ENCODE measurements around the gene CTNNA3. TPM values are rescaled to one million over a fixed set of nuclear protein-coding genes. Genes with fewer than 3 reads are reported as not detected.

The CTNNA3 gene
- total and polyA plus RNA-seq, 2 donors (not counting 1 experiment from before 2014, with no cell fraction given): not detected

DNA sequence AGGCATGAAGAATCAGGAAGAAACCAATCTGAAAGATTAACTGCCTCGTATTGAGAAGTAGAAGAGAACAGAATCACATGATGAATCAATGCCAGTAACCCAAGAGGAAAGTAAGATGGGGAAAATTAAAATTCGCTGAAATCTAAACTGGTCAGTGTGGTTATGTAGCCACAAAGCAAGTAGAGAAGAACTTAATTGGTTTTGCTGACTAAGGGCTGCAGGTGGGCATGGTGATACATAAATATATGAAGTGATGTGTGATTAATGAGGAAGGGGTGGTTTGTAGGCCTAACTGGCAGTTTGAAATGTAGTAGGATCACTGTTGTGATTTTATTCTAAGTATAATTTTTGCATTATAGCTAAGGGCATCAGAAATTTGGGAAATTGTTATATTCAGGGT, 853.6 kb downstream of the CTNNA3 start:
- H3K9me3 ChIP-seq (ENCODE audit: control insufficient read depth, insufficient read depth, low read depth, low read length): no peaks in the 10 kb centered on the region
- H3K4me2 ChIP-seq (ENCODE audit: extremely low read depth, insufficient read depth, low read length): no peak overlapping the region
- H3K4me3 ChIP-seq (replicated peaks in 1 of 4; ENCODE audit: control extremely low read depth in 1 of 4, insufficient read depth in 1 of 4, low read depth in 3 of 4, low read length in 4 of 4): no peak overlapping the region
- no peak overlapping the region for H3K27ac ChIP-seq (ENCODE audit: insufficient read depth, low read length)
- H2AFZ ChIP-seq (ENCODE audit: low read length): no peak overlapping the region
- no peaks in the 10 kb centered on the region for H3K27me3 ChIP-seq (ENCODE audit: control insufficient read depth, insufficient read depth, low read length)
- H3K79me2 ChIP-seq (ENCODE audit: control insufficient read depth, insufficient read depth, low read length): no peaks in the 10 kb centered on the region
- no peak overlapping the region for H3K9ac ChIP-seq (ENCODE audit: insufficient read depth, low read length)
- H3K4me1 ChIP-seq (ENCODE audit: control insufficient read depth, extremely low read depth, insufficient read depth, low read length): no peaks in the 10 kb centered on the region
- no peaks in the 10 kb centered on the region for H3K36me3 ChIP-seq (ENCODE audit: control insufficient read depth, insufficient read depth, low read length)
- TF ChIP-seq, protein P1, sequence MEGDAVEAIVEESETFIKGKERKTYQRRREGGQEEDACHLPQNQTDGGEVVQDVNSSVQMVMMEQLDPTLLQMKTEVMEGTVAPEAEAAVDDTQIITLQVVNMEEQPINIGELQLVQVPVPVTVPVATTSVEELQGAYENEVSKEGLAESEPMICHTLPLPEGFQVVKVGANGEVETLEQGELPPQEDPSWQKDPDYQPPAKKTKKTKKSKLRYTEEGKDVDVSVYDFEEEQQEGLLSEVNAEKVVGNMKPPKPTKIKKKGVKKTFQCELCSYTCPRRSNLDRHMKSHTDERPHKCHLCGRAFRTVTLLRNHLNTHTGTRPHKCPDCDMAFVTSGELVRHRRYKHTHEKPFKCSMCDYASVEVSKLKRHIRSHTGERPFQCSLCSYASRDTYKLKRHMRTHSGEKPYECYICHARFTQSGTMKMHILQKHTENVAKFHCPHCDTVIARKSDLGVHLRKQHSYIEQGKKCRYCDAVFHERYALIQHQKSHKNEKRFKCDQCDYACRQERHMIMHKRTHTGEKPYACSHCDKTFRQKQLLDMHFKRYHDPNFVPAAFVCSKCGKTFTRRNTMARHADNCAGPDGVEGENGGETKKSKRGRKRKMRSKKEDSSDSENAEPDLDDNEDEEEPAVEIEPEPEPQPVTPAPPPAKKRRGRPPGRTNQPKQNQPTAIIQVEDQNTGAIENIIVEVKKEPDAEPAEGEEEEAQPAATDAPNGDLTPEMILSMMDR (conservative IDR thresholded peaks at IDR 0.05 in 1 of 2, IDR thresholded peaks at IDR 0.05 in 1 of 2; ENCODE audit: low read depth in 1 of 2, low read length in 2 of 2): no peak
- TF ChIP-seq EZH2 (IDR thresholded peaks at IDR 0.05; ENCODE audit: low read length, missing control alignments): no peak
- DNase-seq (ENCODE audit: low read depth in 2 of 2): no peak
- H4K20me1 ChIP-seq (ENCODE audit: control insufficient read depth, extremely low read depth, insufficient read depth, low read length): no peaks in the 10 kb centered on the region

DNA sequence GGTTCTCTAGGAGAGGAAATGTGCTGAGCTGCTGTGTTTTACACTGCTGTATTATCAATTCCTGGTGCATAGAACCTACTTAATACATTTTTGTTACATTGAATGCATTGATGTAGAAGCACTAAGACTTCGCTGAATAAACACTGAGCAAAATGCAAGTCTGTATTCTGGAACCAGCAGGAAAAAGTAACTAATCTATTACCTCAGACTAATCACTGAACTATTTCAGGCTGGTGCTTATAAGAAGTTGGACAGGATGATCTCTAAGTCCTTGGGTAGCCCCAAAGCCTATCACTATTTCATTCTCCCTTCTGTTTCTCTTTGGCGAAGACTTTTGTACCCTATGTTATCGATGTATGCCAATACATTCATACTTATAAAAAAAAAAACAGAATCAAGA, 857.3 kb downstream of the CTNNA3 start:
- Histone ChIP-seq H2AFZ (ENCODE audit: low read length) (no peak overlapping the region), H3K9me3 (ENCODE audit: control insufficient read depth, insufficient read depth, low read depth, low read length) (no peaks in the 10 kb centered on the region), H3K27me3 (ENCODE audit: control insufficient read depth, insufficient read depth, low read length) (no peaks in the 10 kb centered on the region), H3K4me3 (replicated peaks in 1 of 4; ENCODE audit: control extremely low read depth in 1 of 4, insufficient read depth in 1 of 4, low read depth in 3 of 4, low read length in 4 of 4) (no peak overlapping the region), H3K4me1 (ENCODE audit: control insufficient read depth, extremely low read depth, insufficient read depth, low read length) (no peaks in the 10 kb centered on the region), H3K9ac (ENCODE audit: insufficient read depth, low read length) (no peak overlapping the region), H3K4me2 (ENCODE audit: extremely low read depth, insufficient read depth, low read length) (no peak overlapping the region), H3K27ac (ENCODE audit: insufficient read depth, low read length) (no peak overlapping the region), H3K36me3 (ENCODE audit: control insufficient read depth, insufficient read depth, low read length) (no peaks in the 10 kb centered on the region), H4K20me1 (ENCODE audit: control insufficient read depth, extremely low read depth, insufficient read depth, low read length) (no peaks in the 10 kb centered on the region), H3K79me2 (ENCODE audit: control insufficient read depth, insufficient read depth, low read length) (no peaks in the 10 kb centered on the region)
- no peak for TF ChIP-seq EZH2 (IDR thresholded peaks at IDR 0.05; ENCODE audit: low read length, missing control alignments)
- TF ChIP-seq, protein P1 (conservative IDR thresholded peaks at IDR 0.05 in 1 of 2, IDR thresholded peaks at IDR 0.05 in 1 of 2; ENCODE audit: low read depth in 1 of 2, low read length in 2 of 2): no peak
- peak in 1 of 2 donors; percentile 55 for DNase-seq (ENCODE audit: low read depth in 2 of 2)

DNA sequence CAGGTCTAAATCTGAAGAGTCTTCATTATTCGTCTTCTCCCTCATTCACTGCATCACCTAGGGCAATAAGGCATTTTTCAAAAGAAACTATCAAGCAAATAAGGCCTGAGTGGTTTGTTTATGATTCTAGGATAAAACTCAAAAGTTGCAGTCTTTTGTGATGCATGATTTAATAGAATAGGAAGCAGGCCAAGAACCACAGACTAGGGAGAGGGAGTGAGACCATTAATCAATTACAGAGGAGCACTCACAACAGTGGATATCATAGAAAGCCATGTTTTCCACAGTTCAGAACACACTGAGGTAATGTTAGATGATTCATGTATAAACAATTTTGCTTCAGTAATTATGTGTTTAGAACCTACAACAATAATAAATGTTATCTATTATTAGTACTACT, 858.0 kb downstream of the CTNNA3 start:
- H3K4me1 ChIP-seq (ENCODE audit: control insufficient read depth, extremely low read depth, insufficient read depth, low read length): no peaks in the 10 kb centered on the region
- no peaks in the 10 kb centered on the region for H3K27me3 ChIP-seq (ENCODE audit: control insufficient read depth, insufficient read depth, low read length)
- TF ChIP-seq, protein P1 (conservative IDR thresholded peaks at IDR 0.05 in 1 of 2, IDR thresholded peaks at IDR 0.05 in 1 of 2; ENCODE audit: low read depth in 1 of 2, low read length in 2 of 2): no peak
- TF ChIP-seq EZH2 (IDR thresholded peaks at IDR 0.05; ENCODE audit: low read length, missing control alignments): no peak
- no peaks in the 10 kb centered on the region for H3K36me3 ChIP-seq (ENCODE audit: control insufficient read depth, insufficient read depth, low read length)
- H3K9me3 ChIP-seq (ENCODE audit: control insufficient read depth, insufficient read depth, low read depth, low read length): no peaks in the 10 kb centered on the region
- no peaks in the 10 kb centered on the region for H4K20me1 ChIP-seq (ENCODE audit: control insufficient read depth, extremely low read depth, insufficient read depth, low read length)
- H3K27ac ChIP-seq (ENCODE audit: insufficient read depth, low read length): no peak overlapping the region
- no peaks in the 10 kb centered on the region for H3K79me2 ChIP-seq (ENCODE audit: control insufficient read depth, insufficient read depth, low read length)
- H2AFZ ChIP-seq (ENCODE audit: low read length): no peak overlapping the region
- H3K4me2 ChIP-seq (ENCODE audit: extremely low read depth, insufficient read depth, low read length): no peak overlapping the region
- H3K9ac ChIP-seq (ENCODE audit: insufficient read depth, low read length): no peak overlapping the region
- no peak overlapping the region for H3K4me3 ChIP-seq (replicated peaks in 1 of 4; ENCODE audit: control extremely low read depth in 1 of 4, insufficient read depth in 1 of 4, low read depth in 3 of 4, low read length in 4 of 4)
- peak; percentile 70 to 93 for DNase-seq (ENCODE audit: low read depth in 2 of 2)
